Adrenal gland (tissue), 12 donors: ENCODE results near the gene PRKG1. TPM values are rescaled to one million over a fixed set of nuclear protein-coding genes. Genes with fewer than 3 reads are reported as not detected.
A peak's percentile ranks its signal among the peaks of the same experiment; 100 is the strongest.

Experiments
- DNase-seq, 7 donors: peaks; one replicate each; pipeline ENCODE4 v3.0.0-alpha.2; 2019 to 2020
- H3K27ac ChIP-seq, 5 donors: fragments of 200-600 bp; sonication (generic) in 4 of 5; 1 replicate in 3 of 5; 2 replicates in 2 of 5; pipeline versions ENCODE4 v1.5.1 to v1.8.0; 2016 to 2020; ENCODE audit warnings: mild to moderate bottlenecking in 1 of 5
- H3K27me3 ChIP-seq: fragments of 200-600 bp; 2 replicates; pipeline ENCODE4 v1.8.0; 2021
- H3K36me3 ChIP-seq, 2 donors: fragments of 200-600 bp; replicated peaks in 1 of 2; 1 replicate in 1 of 2; 2 replicates in 1 of 2; pipeline versions ENCODE4 v1.5.1 to v1.8.0; 2018 to 2022
- H3K4me1 ChIP-seq, 2 donors: fragments of 200-600 bp; replicated peaks in 1 of 2; 1 replicate in 1 of 2; 2 replicates in 1 of 2; pipeline versions ENCODE4 v1.5.1 to v1.8.0; 2018 to 2021
- H3K4me3 ChIP-seq, 4 donors: fragments of 200-600 bp; sonication (generic) in 3 of 4; one replicate each; pipeline ENCODE4 v1.5.1; 2016 to 2018
- H3K9me3 ChIP-seq, 3 donors: fragments of 200-600 bp; sonication (generic) in 1 of 3; replicated peaks in 1 of 3; 1 replicate in 2 of 3; 2 replicates in 1 of 3; pipeline versions ENCODE4 v1.5.1 to v1.8.0; 2016 to 2021
- POLR2A ChIP-seq, 2 donors: fragments of 450-650 bp; IDR thresholded peaks; one replicate each; pipeline ENCODE4 v1.6.1; 2017; ENCODE audit warnings: antibody characterized with exemption in 2 of 2, mild to moderate bottlenecking in 2 of 2, moderate library complexity in 1 of 2
- WGBS, 4 donors: extraction: QIAGEN DNeasy Blood & Tissue Kit in 2 of 4; methylation state at CpG; one replicate each; pipeline versions ENCODE4 v1.1.5 to v1.1.7; 2013 to 2017; 5-methylcytosine and 5-hydroxymethylcytosine counted together
- intact Hi-C, 2 donors: fragments of 100-400 bp; cut with DNase I; formaldehyde crosslinking; loops; one replicate each; pipeline versions ENCODE4 v1.14.1 to v1.15.0; 2022 to 2023
- polyA plus RNA-seq, 3 donors: library from polyadenylated mRNA; stranded (reverse); fragments of 200-250 nt in 2 of 3; fragments of 350-450 nt in 1 of 3; fragmentation: Illumina TruSeq in 1 of 3; extraction: RNeasy Lipid Tissue Mini Kit (QIAGEN cat#74804) in 1 of 3; gene quantifications; one replicate each; pipeline ENCODE4 v1.2.3, GENCODE V29; 2013 to 2014
- total RNA-seq, 9 donors: library from RNA; depleted of rRNA in 4 of 9; stranded (reverse); fragments of >200 nt in 4 of 9; fragments of 120-200 nt in 1 of 9; fragmentation: NEBNext Ultra II Directional in 1 of 9; extraction: Animal tissue kit (Norgen Biotek cat#: 25700) in 1 of 9; gene quantifications; one replicate each; pipeline versions ENCODE4 v1.1.0 to v1.2.4, GENCODE V29; 2013 to 2023
- TF ChIP-seq, protein P1 (sequence below), 6 experiments: fragments of 450-650 bp in 4 of 6; fragments of 200-600 bp in 2 of 6; sonication (generic) in 1 of 6; IDR thresholded peaks; 1 replicate in 5 of 6; 2 replicates in 1 of 6; pipeline versions ENCODE4 v1.5.1 to v1.8.0; 2016 to 2021; ENCODE audit warnings: antibody characterized with exemption in 6 of 6, mild to moderate bottlenecking in 2 of 6, moderate library complexity in 1 of 6
- donor health status: healthy with polysubstance abuse.
- donor health status: Bipolar disorder and iron deficiency.
- donor health status: DM: yes; HTN: yes; CAD: no.
- donor health status: DM: no; HTN: no; CAD: no.
- donor health status: DM: no; HTN: no; CAD: no.
- donor health status: DM: yes; HTN: yes; CAD: no.

Gene PRKG1
- total and polyA plus RNA-seq, 12 donors, result 6.9 to 104 (median 29.7) TPM

DNA sequence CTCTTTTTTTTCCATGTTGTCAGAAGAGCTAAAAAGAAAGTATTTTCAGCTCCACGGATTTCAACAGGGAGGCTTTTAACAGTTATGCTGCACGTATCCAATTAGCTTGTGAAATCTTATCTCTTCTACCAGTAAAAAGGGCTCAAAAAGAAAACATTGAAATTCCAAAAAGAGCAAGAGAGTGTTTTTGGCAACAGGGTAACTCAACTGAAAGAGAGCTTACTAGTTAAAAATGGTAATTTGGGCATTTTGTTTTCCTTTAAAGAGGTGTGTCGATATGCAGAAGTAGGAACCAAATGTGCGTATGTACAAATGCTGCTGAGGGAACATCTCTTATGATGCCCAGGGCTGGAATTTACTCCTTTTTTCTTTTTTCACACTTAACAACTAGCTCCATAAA, 292.8 kb downstream of the PRKG1 start:
- H3K36me3 ChIP-seq, result no peaks in the 10 kb centered on the region
- no peak for DNase-seq
- no peak for TF ChIP-seq POLR2A (IDR thresholded peaks at IDR 0.05)
- TF ChIP-seq, protein P1, sequence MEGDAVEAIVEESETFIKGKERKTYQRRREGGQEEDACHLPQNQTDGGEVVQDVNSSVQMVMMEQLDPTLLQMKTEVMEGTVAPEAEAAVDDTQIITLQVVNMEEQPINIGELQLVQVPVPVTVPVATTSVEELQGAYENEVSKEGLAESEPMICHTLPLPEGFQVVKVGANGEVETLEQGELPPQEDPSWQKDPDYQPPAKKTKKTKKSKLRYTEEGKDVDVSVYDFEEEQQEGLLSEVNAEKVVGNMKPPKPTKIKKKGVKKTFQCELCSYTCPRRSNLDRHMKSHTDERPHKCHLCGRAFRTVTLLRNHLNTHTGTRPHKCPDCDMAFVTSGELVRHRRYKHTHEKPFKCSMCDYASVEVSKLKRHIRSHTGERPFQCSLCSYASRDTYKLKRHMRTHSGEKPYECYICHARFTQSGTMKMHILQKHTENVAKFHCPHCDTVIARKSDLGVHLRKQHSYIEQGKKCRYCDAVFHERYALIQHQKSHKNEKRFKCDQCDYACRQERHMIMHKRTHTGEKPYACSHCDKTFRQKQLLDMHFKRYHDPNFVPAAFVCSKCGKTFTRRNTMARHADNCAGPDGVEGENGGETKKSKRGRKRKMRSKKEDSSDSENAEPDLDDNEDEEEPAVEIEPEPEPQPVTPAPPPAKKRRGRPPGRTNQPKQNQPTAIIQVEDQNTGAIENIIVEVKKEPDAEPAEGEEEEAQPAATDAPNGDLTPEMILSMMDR (IDR thresholded peaks at IDR 0.05), result no peak
- peak overlapping the region in 1 of 5 donors; percentile 18 for H3K27ac ChIP-seq
- peaks cover 0 to 5% (median 0%) of the 10 kb centered on the region in 3 donors for H3K9me3 ChIP-seq
- intact Hi-C loops, result no loop called here
- peak overlapping the region in 2 of 4 donors; percentile 0 to 15 for H3K4me3 ChIP-seq
- 67 to 76% (median 68%) methylated on average over 4 of the region's 4 CpGs for WGBS, 4 donors
- H3K27me3 ChIP-seq, result no peaks in the 10 kb centered on the region
- H3K4me1 ChIP-seq, result peaks cover 0 to 6% of the 10 kb centered on the region in 2 donors

DNA sequence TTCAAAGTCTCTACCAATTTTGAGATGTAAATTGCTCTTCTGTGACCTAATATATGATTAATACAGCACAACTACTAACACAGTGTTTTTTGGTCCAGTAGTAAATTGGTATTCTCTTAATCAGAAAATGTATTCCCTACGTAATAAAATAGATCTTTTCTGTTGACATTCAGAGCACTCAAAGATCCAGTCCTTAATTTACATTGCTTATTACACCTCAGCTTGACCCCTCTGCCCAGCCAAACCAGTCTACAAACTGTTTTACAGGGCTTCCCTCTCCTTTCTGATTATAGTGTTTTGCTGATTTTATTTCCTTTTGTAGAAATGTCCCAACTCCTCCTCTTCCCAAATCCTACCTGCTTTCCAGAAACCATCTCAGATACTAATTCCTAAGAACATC, 293.4 kb downstream of the PRKG1 start:
- peaks cover 0 to 6% of the 10 kb centered on the region in 2 donors for H3K4me1 ChIP-seq
- peaks cover 0 to 8% (median 0%) of the 10 kb centered on the region in 3 donors for H3K9me3 ChIP-seq
- WGBS, 4 donors, result 88 to 94% (median 92%) methylated on average over 1 of the region's 1 CpG
- intact Hi-C loops, result no loop called here
- H3K36me3 ChIP-seq, result no peaks in the 10 kb centered on the region
- no peak for TF ChIP-seq POLR2A (IDR thresholded peaks at IDR 0.05)
- TF ChIP-seq, protein P1 (IDR thresholded peaks at IDR 0.05), result no peak
- peak overlapping the region in 1 of 4 donors; percentile 15 for H3K4me3 ChIP-seq
- no peaks in the 10 kb centered on the region for H3K27me3 ChIP-seq
- DNase-seq, result no peak
- H3K27ac ChIP-seq, result peak overlapping the region in 1 of 5 donors; percentile 18

GRCh38 chr10:51368943-51369342, 294.7 kb downstream of the PRKG1 start:
- peaks cover 0 to 8% (median 0%) of the 10 kb centered on the region in 3 donors for H3K9me3 ChIP-seq
- no peak overlapping the region for H3K4me3 ChIP-seq
- TF ChIP-seq, protein P1 (IDR thresholded peaks at IDR 0.05), result no peak
- no peak for TF ChIP-seq POLR2A (IDR thresholded peaks at IDR 0.05)
- intact Hi-C loops, result no loop called here
- no peak for DNase-seq
- no peaks in the 10 kb centered on the region for H3K27me3 ChIP-seq
- no peaks in the 10 kb centered on the region for H3K36me3 ChIP-seq
- peaks cover 0 to 6% of the 10 kb centered on the region in 2 donors for H3K4me1 ChIP-seq
- WGBS, 4 donors, result 91 to 97% (median 93%) methylated on average over 5 of the region's 5 CpGs
- no peak overlapping the region for H3K27ac ChIP-seq

GRCh38 chr10:51369903-51370302, 295.6 kb downstream of the PRKG1 start:
- 37 to 52% (median 46%) methylated on average over 2 of the region's 2 CpGs for WGBS, 4 donors
- H3K27ac ChIP-seq, result peak overlapping the region in 2 of 5 donors; percentile 33 to 56
- H3K36me3 ChIP-seq, result no peaks in the 10 kb centered on the region

More at GRCh38 chr10:51369903-51370302, 295.6 kb downstream of the PRKG1 start:
- no peak overlapping the region for H3K4me3 ChIP-seq
- H3K4me1 ChIP-seq, result peaks cover 0 to 6% of the 10 kb centered on the region in 2 donors
- no peaks in the 10 kb centered on the region for H3K27me3 ChIP-seq
- H3K9me3 ChIP-seq, result peaks cover 0 to 8% (median 0%) of the 10 kb centered on the region in 3 donors
- intact Hi-C loops, result no loop called here
- peak; percentile 35 to 61 (median 50) for DNase-seq
- no peak for TF ChIP-seq POLR2A (IDR thresholded peaks at IDR 0.05)
- TF ChIP-seq, protein P1 (IDR thresholded peaks at IDR 0.05), result no peak
